Tibial artery (tissue), 4 donors: ENCODE measurements around the gene PLA2G2A.
"Not testable (repeated sequence)": the region's sequence is repeated elsewhere in the genome, so short reads cannot be mapped to it uniquely, and the experiment has no call there.

ENCODE experiments used
- DNase-seq, 2 donors: peaks; one replicate each; pipeline ENCODE4 v3.0.0-alpha.2; 2019
- H3K27ac ChIP-seq, 2 donors: fragments of 200-600 bp; sonication (generic) in 1 of 2; 1 replicate in 1 of 2; 2 replicates in 1 of 2; pipeline ENCODE4 v1.5.1; 2018 to 2019; ENCODE audit warnings: mild to moderate bottlenecking in 1 of 2
- H3K27me3 ChIP-seq, 2 donors: fragments of 200-600 bp; sonication (generic) in 1 of 2; one replicate each; pipeline versions ENCODE4 v1.5.1 to v1.6.0; 2016 to 2019
- H3K36me3 ChIP-seq, 3 donors: fragments of 200-600 bp; sonication (generic) in 2 of 3; one replicate each; pipeline ENCODE4 v1.5.1; 2016 to 2019; ENCODE audit warnings: mild to moderate bottlenecking in 2 of 3
- H3K4me1 ChIP-seq, 4 donors: fragments of 200-600 bp; sonication (generic) in 2 of 4; 1 replicate in 3 of 4; 2 replicates in 1 of 4; pipeline ENCODE4 v1.5.1; 2016 to 2019
- H3K4me3 ChIP-seq, 2 donors: fragments of 200-600 bp; sonication (generic) in 1 of 2; 1 replicate in 1 of 2; 2 replicates in 1 of 2; pipeline ENCODE4 v1.5.1; 2018 to 2019; ENCODE audit warnings: mild to moderate bottlenecking in 2 of 2
- H3K9me3 ChIP-seq, 3 donors: fragments of 200-600 bp; sonication (generic) in 1 of 3; one replicate each; pipeline ENCODE4 v1.5.1; 2016 to 2019
- intact Hi-C: fragments of 100-400 bp; cut with DNase I; formaldehyde crosslinking; loops from one replicate; pipeline ENCODE4 v1.15.0; 2023; ENCODE audit warnings: low total_unique reads
- TF ChIP-seq, protein P1 (sequence below), 2 experiments: fragments of 200-600 bp in 1 of 2; fragments of 450-650 bp in 1 of 2; IDR thresholded peaks; one replicate each; pipeline ENCODE4 v1.5.1; 2017 to 2019; ENCODE audit warnings: antibody characterized with exemption in 2 of 2, mild to moderate bottlenecking in 1 of 2, moderate library complexity in 1 of 2

The PLA2G2A gene

DNA sequence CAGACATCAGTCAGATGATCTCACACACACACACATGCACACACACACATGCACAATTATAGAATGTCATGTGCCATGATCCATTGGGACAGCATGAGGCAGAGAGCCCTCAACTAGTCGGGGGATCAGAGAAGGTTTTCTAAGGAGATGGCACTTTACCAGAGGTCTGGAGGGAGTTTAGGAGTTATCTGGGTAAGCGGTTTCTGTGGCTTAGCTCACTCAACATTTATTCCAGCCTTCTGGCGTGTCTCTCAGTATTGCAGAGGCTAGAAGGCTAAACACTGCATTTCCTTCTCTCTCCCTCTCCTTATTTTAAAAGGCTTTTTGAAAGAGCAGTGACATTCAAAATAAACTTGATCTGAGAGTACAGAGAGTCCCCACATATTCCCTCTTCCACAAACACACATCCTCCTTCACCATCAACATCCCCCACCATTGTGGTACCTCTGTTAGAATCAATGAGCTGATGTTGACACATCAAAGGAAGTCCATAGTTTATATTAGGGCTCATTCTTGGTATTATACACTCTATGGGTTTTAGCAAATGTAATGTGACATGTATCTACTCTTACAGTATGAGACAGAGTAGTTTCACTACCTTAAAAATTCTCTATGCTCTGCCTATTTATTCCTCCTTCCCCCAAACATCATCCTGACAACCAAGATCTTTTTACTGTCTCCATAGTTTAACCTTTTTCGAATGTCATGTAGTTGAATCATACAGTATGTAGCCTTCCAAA lies 9.0 kb upstream of the PLA2G2A start:
- Histone ChIP-seq H3K4me3 (no peak overlapping the region), H3K4me1 (no peaks in the 10 kb centered on the region), H3K27me3 (no peaks in the 10 kb centered on the region), H3K27ac (no peak overlapping the region), H3K36me3 (no peaks in the 10 kb centered on the region), H3K9me3 (no peaks in the 10 kb centered on the region)
- TF ChIP-seq, protein P1, sequence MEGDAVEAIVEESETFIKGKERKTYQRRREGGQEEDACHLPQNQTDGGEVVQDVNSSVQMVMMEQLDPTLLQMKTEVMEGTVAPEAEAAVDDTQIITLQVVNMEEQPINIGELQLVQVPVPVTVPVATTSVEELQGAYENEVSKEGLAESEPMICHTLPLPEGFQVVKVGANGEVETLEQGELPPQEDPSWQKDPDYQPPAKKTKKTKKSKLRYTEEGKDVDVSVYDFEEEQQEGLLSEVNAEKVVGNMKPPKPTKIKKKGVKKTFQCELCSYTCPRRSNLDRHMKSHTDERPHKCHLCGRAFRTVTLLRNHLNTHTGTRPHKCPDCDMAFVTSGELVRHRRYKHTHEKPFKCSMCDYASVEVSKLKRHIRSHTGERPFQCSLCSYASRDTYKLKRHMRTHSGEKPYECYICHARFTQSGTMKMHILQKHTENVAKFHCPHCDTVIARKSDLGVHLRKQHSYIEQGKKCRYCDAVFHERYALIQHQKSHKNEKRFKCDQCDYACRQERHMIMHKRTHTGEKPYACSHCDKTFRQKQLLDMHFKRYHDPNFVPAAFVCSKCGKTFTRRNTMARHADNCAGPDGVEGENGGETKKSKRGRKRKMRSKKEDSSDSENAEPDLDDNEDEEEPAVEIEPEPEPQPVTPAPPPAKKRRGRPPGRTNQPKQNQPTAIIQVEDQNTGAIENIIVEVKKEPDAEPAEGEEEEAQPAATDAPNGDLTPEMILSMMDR (IDR thresholded peaks at IDR 0.05) = no peak
- intact Hi-C loops = no loop called here
- no peak for DNase-seq

- DNase-seq = no peak
- no peak overlapping the region for H3K27ac ChIP-seq
- intact Hi-C loops = no loop called here
Measured at GRCh38 chr1:19987719-19988118, 8.3 kb upstream of the PLA2G2A start.

DNA sequence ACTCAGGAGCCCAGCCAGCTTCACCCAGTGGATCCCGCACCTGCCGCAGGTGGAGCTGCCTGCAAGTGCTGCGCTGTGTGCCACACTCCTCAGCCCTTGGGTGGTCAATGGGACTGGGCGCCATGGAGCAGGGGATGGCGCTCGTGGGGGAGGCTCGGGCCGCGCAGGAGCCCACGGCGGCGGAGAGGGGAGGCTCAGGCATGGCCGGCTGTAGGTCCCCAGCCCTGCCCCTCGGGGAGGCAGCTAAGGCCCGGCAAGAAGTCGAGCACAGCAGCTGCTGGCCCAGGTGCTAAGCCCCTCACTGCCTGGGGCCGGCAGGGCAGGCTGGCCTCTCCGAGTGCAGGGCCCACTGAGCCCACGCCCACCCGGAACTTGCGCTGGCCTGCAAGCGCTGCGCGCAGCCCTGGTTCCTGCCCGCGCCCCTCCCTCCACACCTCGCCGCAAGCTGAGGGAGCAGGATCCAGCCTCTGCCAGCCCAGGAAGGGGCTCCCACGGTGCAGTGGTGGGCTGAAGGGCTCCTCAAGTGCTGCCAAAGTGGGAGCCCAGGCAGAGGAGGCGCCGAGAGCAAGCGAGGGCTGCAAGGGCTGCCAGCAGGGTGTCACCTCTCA lies 5.1 kb upstream of the PLA2G2A start:
- intact Hi-C loops, H3K36me3 ChIP-seq, H3K4me1 ChIP-seq, H3K9me3 ChIP-seq, H3K4me3 ChIP-seq, H3K27ac ChIP-seq: not testable (repeated sequence)
- DNase-seq = peak in 1 of 2 donors; percentile 48
- H3K27me3 ChIP-seq = peaks cover 0 to 11% of the 10 kb centered on the region in 2 donors

More at GRCh38 chr1:19987719-19988118, 8.3 kb upstream of the PLA2G2A start:
- Histone ChIP-seq H3K36me3 (no peaks in the 10 kb centered on the region), H3K4me1 (no peaks in the 10 kb centered on the region), H3K27me3 (no peaks in the 10 kb centered on the region), H3K9me3 (no peaks in the 10 kb centered on the region), H3K4me3 (no peak overlapping the region)
- TF ChIP-seq, protein P1 (IDR thresholded peaks at IDR 0.05) = no peak

DNA sequence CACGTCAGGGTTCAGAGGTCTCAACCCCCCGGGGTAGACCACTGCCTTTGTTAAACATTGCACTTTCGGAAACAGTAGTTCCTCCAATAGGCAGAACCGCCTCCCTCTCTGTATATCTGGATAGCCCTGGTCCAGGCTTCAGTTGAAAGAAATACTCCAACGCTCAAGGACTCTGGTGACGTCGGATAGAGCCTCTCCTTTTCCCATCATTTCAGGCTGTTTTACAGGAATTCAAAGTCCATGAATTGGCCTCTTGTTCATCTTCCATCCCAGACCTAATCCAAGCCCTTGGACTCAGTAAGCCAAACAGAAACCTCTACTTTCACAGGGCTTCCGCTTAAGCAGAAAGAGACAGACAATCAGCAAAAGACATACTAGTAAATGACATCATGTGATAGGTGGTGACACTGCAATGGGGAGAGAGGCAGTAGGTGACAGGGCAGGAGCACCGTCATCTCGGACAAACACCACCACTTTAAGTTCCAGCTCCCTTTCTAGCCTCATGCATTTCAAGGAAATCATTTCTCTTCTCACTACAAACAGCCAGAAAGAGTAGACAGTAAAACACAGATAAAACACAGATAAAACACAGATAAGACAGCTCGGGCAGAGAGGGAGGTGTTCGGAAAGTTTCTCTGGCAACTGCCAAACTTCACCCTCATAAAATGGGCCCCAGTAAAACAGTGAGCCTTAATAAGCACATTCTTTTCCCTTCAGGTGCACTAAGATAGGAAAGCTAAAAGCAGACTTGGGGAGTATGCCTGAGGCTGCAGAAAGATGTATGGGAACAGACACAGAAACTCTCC lies 2.3 kb upstream of the PLA2G2A start:
- TF ChIP-seq, protein P1 (IDR thresholded peaks at IDR 0.05) = no peak
- no peaks in the 10 kb centered on the region for H3K36me3 ChIP-seq
- no peak overlapping the region for H3K27ac ChIP-seq
- no peak for DNase-seq
- no peak overlapping the region for H3K4me3 ChIP-seq
- intact Hi-C loops = no loop called here
- H3K9me3 ChIP-seq = no peaks in the 10 kb centered on the region
- peaks cover 0 to 13% of the 10 kb centered on the region in 2 donors for H3K27me3 ChIP-seq
- H3K4me1 ChIP-seq = no peaks in the 10 kb centered on the region

- intact Hi-C loops = no loop called here
- TF ChIP-seq, protein P1 (IDR thresholded peaks at IDR 0.05) = no peak
- Histone ChIP-seq H3K36me3 (no peaks in the 10 kb centered on the region), H3K9me3 (no peaks in the 10 kb centered on the region), H3K27me3 (peaks cover 0 to 13% of the 10 kb centered on the region in 2 donors), H3K27ac (no peak overlapping the region), H3K4me3 (no peak overlapping the region), H3K4me1 (no peaks in the 10 kb centered on the region)
- no peak for DNase-seq
Measured at GRCh38 chr1:19981170-19981506, 1.7 kb upstream of the PLA2G2A start.

GRCh38 chr1:19980314-19980713 lies 896 bp upstream of the PLA2G2A start:
- Histone ChIP-seq H3K4me3 (no peak overlapping the region), H3K4me1 (no peaks in the 10 kb centered on the region), H3K27ac (no peak overlapping the region), H3K36me3 (no peaks in the 10 kb centered on the region), H3K9me3 (no peaks in the 10 kb centered on the region), H3K27me3 (peaks cover 0 to 13% of the 10 kb centered on the region in 2 donors)
- DNase-seq = no peak
- TF ChIP-seq, protein P1 (IDR thresholded peaks at IDR 0.05) = no peak
- intact Hi-C loops = no loop called here
